ENCODE measurements around the gene NUMA1.

DNA sequence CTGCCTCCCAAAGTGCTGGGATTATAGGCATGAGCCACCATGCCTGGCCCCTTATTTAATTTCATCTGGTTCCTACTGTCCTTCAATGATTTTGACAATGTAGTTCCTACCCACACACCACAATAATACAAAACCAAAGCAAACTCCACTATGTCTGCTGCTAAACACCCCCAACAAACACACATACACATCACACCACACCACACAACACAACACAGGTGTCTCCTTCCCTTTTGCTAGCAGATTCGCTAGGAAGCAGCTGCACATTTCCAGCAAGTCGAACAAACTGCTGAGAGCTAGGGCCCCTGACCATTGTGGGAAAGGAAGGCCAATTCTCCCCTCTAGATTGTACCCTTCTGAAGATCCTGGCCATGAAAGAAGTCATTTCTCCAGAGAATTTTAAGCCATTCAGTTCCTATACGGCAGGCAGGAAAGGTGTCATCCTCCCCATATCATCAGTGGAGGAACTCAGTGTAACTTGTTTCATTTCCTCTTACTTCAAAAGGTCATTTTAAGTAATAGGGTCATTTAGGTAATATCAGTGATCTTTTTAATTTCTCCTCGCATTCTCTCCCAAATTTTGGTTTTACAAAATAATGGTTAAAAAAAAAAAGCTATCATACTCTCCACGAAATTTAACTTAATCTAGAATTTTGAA is 18.5 kb downstream of the NUMA1 start:
- TF ChIP-seq, protein P1, sequence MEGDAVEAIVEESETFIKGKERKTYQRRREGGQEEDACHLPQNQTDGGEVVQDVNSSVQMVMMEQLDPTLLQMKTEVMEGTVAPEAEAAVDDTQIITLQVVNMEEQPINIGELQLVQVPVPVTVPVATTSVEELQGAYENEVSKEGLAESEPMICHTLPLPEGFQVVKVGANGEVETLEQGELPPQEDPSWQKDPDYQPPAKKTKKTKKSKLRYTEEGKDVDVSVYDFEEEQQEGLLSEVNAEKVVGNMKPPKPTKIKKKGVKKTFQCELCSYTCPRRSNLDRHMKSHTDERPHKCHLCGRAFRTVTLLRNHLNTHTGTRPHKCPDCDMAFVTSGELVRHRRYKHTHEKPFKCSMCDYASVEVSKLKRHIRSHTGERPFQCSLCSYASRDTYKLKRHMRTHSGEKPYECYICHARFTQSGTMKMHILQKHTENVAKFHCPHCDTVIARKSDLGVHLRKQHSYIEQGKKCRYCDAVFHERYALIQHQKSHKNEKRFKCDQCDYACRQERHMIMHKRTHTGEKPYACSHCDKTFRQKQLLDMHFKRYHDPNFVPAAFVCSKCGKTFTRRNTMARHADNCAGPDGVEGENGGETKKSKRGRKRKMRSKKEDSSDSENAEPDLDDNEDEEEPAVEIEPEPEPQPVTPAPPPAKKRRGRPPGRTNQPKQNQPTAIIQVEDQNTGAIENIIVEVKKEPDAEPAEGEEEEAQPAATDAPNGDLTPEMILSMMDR (conservative IDR thresholded peaks at IDR 0.05; ENCODE audit: low read length), result no peak
- TF ChIP-seq EZH2phosphoT487 (IDR thresholded peaks at IDR 0.05; ENCODE audit: borderline replicate concordance, low read depth, low read length), result no peak

All from OCI-LY7 (cell line).